ENCODE results near the gene GAREM2. TPM values are rescaled to one million over a fixed set of nuclear protein-coding genes. Genes with fewer than 3 reads are reported as not detected.

Gene GAREM2
- total RNA-seq, 1 donor from 2014 or later: 22.6 TPM

- no peaks in the 10 kb centered on the region for H3K9me3 Mint-ChIP-seq (ENCODE audit: low read depth)
- H3K36me3 Mint-ChIP-seq (ENCODE audit: low read depth): peaks cover 7% of the 10 kb centered on the region
- DNase-seq (ENCODE audit: low spot score): no peak
- no peaks in the 10 kb centered on the region for H3K27me3 Mint-ChIP-seq (ENCODE audit: low read depth)
- no peak overlapping the region for H3K4me3 Mint-ChIP-seq (ENCODE audit: unreplicated experiment)
- no peak overlapping the region for H3K27ac Mint-ChIP-seq (ENCODE audit: unreplicated experiment)
- peaks cover 13% of the 10 kb centered on the region for H3K4me1 Mint-ChIP-seq (ENCODE audit: low read depth)
- TF ChIP-seq, protein P1, sequence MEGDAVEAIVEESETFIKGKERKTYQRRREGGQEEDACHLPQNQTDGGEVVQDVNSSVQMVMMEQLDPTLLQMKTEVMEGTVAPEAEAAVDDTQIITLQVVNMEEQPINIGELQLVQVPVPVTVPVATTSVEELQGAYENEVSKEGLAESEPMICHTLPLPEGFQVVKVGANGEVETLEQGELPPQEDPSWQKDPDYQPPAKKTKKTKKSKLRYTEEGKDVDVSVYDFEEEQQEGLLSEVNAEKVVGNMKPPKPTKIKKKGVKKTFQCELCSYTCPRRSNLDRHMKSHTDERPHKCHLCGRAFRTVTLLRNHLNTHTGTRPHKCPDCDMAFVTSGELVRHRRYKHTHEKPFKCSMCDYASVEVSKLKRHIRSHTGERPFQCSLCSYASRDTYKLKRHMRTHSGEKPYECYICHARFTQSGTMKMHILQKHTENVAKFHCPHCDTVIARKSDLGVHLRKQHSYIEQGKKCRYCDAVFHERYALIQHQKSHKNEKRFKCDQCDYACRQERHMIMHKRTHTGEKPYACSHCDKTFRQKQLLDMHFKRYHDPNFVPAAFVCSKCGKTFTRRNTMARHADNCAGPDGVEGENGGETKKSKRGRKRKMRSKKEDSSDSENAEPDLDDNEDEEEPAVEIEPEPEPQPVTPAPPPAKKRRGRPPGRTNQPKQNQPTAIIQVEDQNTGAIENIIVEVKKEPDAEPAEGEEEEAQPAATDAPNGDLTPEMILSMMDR (IDR thresholded peaks at IDR 0.05): no peak
These were observed 14.7 kb downstream of the GAREM2 start for GRCh38 chr2:26187537-26188104.

- no peak overlapping the region for H3K4me3 Mint-ChIP-seq (ENCODE audit: unreplicated experiment)
- no peaks in the 10 kb centered on the region for H3K27me3 Mint-ChIP-seq (ENCODE audit: low read depth)
- no peaks in the 10 kb centered on the region for H3K9me3 Mint-ChIP-seq (ENCODE audit: low read depth)
- no peak for DNase-seq (ENCODE audit: low spot score)
- no peak overlapping the region for H3K27ac Mint-ChIP-seq (ENCODE audit: unreplicated experiment)
- peaks cover 11% of the 10 kb centered on the region for H3K36me3 Mint-ChIP-seq (ENCODE audit: low read depth)
- TF ChIP-seq, protein P1 (IDR thresholded peaks at IDR 0.05): no peak
- H3K4me1 Mint-ChIP-seq (ENCODE audit: low read depth): peaks cover 13% of the 10 kb centered on the region
These were observed 16.2 kb downstream of the GAREM2 start for GRCh38 chr2:26189123-26189522.

DNA sequence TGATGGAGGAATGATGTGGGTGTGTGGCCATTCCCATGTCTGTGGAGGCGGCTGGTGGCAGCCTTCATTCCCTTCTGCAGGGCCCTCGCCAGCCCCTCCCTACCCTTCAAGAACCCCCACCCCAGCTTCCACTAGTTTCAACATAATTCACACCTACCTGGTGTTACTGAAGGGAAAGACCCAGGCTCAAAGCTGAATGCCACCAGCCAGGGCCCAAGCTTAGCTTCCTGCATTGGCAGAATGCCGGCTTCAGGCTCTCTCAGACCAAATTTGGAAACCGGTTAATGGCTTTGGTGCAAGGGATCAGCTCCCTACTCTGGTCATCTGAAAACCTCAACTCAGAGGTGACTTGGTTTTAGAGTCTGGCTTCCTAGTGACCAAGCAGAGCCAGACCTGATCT, 16.9 kb downstream of the GAREM2 start:
- Mint-ChIP-seq H3K36me3 (ENCODE audit: low read depth) (peaks cover 16% of the 10 kb centered on the region), H3K4me3 (ENCODE audit: unreplicated experiment) (no peak overlapping the region), H3K9me3 (ENCODE audit: low read depth) (no peaks in the 10 kb centered on the region), H3K27me3 (ENCODE audit: low read depth) (no peaks in the 10 kb centered on the region), H3K4me1 (ENCODE audit: low read depth) (peaks cover 13% of the 10 kb centered on the region), H3K27ac (ENCODE audit: unreplicated experiment) (no peak overlapping the region)
- no peak for DNase-seq (ENCODE audit: low spot score)
- TF ChIP-seq, protein P1 (IDR thresholded peaks at IDR 0.05): no peak

DNA sequence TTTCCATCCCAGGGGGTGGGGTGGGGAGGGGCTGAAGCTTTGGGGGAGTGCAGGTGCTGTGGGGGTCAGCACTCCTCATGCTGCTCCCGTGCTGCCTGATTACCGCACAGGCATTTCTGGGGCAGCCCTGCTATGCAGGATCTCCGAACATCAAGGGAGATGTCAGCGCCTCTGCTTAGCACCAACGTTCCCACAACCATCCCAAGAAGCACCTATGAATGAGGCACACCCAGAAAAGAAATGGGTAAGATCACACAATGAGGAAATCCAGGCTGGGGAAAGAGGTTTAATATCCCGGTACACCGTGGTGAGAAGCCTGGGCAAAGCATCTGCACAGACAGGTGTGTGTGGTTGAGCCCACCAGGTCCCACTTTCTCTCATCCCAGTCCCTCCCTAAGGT, 17.5 kb downstream of the GAREM2 start:
- Mint-ChIP-seq H3K36me3 (ENCODE audit: low read depth) (peaks cover 22% of the 10 kb centered on the region), H3K4me1 (ENCODE audit: low read depth) (peaks cover 10% of the 10 kb centered on the region), H3K27me3 (ENCODE audit: low read depth) (no peaks in the 10 kb centered on the region), H3K27ac (ENCODE audit: unreplicated experiment) (no peak overlapping the region), H3K4me3 (ENCODE audit: unreplicated experiment) (no peak overlapping the region), H3K9me3 (ENCODE audit: low read depth) (no peaks in the 10 kb centered on the region)
- DNase-seq (ENCODE audit: low spot score): no peak
- TF ChIP-seq, protein P1 (IDR thresholded peaks at IDR 0.05): no peak

DNA sequence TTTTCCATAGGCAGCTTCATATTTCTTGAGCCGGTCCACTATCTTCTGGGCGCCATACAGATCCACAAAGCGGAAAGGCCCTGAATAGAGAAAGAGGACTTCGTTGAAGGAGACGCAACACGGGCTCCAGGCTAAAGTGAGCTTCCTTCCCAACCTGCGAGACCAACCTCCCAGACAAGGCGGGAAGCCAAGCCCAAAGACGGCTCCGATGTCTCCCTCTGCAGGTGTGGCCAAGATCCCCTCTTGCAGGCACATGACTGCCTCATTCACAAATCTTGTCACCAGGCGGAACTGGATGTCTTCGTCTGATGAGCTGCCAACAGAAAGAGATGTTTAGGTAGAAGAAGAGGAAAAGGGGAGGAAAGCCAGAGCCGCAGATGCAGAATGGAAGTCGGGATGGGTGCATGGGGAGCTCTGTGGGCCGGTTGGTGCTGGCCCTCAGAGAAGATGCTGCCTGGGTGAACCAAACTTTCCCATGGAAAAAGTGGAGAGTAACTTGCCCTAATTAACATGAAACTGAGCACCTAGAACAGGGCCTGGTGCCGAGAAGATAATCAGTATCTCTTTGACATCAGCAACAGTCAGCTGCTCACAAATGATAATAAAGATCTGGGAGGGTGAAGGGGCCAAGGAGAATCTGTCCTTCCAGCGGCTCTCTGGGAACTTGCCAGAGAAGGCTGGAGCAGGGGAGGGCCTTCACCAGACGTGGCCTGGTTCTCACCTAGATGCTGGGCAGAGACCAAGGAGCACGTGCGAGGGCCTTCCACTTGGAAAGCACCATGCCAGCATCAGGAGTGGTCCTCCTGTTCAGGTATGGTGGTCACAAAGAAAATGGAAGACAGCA, 18.6 kb downstream of the GAREM2 start:
- Mint-ChIP-seq H3K9me3 (ENCODE audit: low read depth) (no peaks in the 10 kb centered on the region), H3K36me3 (ENCODE audit: low read depth) (peaks cover 26% of the 10 kb centered on the region), H3K27ac (ENCODE audit: unreplicated experiment) (no peak overlapping the region), H3K4me3 (ENCODE audit: unreplicated experiment) (no peak overlapping the region), H3K27me3 (ENCODE audit: low read depth) (no peaks in the 10 kb centered on the region), H3K4me1 (ENCODE audit: low read depth) (peaks cover under 1% of the 10 kb centered on the region)
- no peak for DNase-seq (ENCODE audit: low spot score)
- TF ChIP-seq, protein P1 (IDR thresholded peaks at IDR 0.05): no peak

Data from chondrocyte (in vitro differentiated cells).